WTC11 (cell line): ENCODE measurements around the gene RNF214. TPM values are rescaled to one million over a fixed set of nuclear protein-coding genes. Genes with fewer than 3 reads are reported as not detected.

Experiments used
- ATAC-seq: fragments of 200-7000 bp; cut with Tn5 transposase; 2 replicates; pipeline ENCODE4 v1.10.0; 2021; ENCODE audit warnings: mild to moderate bottlenecking, moderate library complexity
- CTCF ChIA-PET: fragments of 300-600 bp; sonication (Branson Sonifier 250); formaldehyde crosslinking; loops from one replicate; lab custom pipeline; 2021; ENCODE audit warnings: antibody characterized with exemption; lab: Charles Lee
- POLR2A ChIA-PET: fragments of 350-600 bp; sonication (Branson Sonifier 250); formaldehyde crosslinking; loops from one replicate; lab custom pipeline; 2021; ENCODE audit warnings: antibody characterized with exemption; lab: Charles Lee
- DNase-seq: peaks from one replicate; pipeline ENCODE4 v3.0.0; 2021; ENCODE audit warnings: low spot score
- H3K27ac Mint-ChIP-seq: 2 replicates; pipeline ENCODE4 v1.8.0; 2021; ENCODE audit warnings: mixed read lengths
- H3K27me3 Mint-ChIP-seq: 2 replicates; pipeline ENCODE4 v1.8.0; 2021; ENCODE audit warnings: low read depth, mild to moderate bottlenecking, moderate library complexity, mixed read lengths
- H3K36me3 Mint-ChIP-seq: 2 replicates; pipeline ENCODE4 v1.8.0; 2021; ENCODE audit warnings: mixed read lengths
- H3K4me1 Mint-ChIP-seq: 2 replicates; pipeline ENCODE4 v1.8.0; 2022; ENCODE audit warnings: mixed read lengths
- H3K4me3 Mint-ChIP-seq: 2 replicates; pipeline ENCODE4 v1.8.0; 2021; ENCODE audit warnings: mild to moderate bottlenecking, moderate library complexity, mixed read lengths
- H3K9me3 Mint-ChIP-seq: 2 replicates; pipeline ENCODE4 v1.8.0; 2021; ENCODE audit warnings: mixed read lengths
- AFF4 ChIP-seq: sonication (generic); formaldehyde crosslinking; IDR thresholded peaks from 2 replicates; pipeline ENCODE4 v1.8.1; 2023; ENCODE audit warnings: mild to moderate bottlenecking, missing genetic modification reagents, borderline replicate concordance
- CREM ChIP-seq: sonication (generic); formaldehyde crosslinking; IDR thresholded peaks from 2 replicates; pipeline ENCODE4 v1.8.1; 2022; ENCODE audit warnings: mild to moderate bottlenecking, missing genetic modification reagents, moderate library complexity
- FOXJ3 ChIP-seq: sonication (generic); formaldehyde crosslinking; IDR thresholded peaks from 2 replicates; pipeline ENCODE4 v1.9.0; 2021; ENCODE audit warnings: missing genetic modification reagents, mild to moderate bottlenecking, borderline replicate concordance
- GABPB1 ChIP-seq: sonication (generic); formaldehyde crosslinking; IDR thresholded peaks from 2 replicates; pipeline ENCODE4 v1.8.1; 2023; ENCODE audit warnings: mild to moderate bottlenecking, missing genetic modification reagents
- GTF2I ChIP-seq: fragments of 250-450 bp; sonication (Bioruptor Pico); conservative IDR thresholded peaks from 2 replicates; pipeline ENCODE4 v1.4.0; 2021; ENCODE audit warnings: mild to moderate bottlenecking
- JAZF1 ChIP-seq: fragments of 250-450 bp; sonication (Bioruptor Pico); IDR thresholded peaks from 2 replicates; pipeline ENCODE4 v1.9.0; 2021; ENCODE audit warnings: moderate library complexity, mild to moderate bottlenecking, inconsistent platforms
- JUN ChIP-seq: sonication (generic); formaldehyde crosslinking; IDR thresholded peaks from 2 replicates; pipeline ENCODE4 v1.8.0; 2023; ENCODE audit warnings: mild to moderate bottlenecking, missing genetic modification reagents
- NR1H2 ChIP-seq: sonication (generic); formaldehyde crosslinking; IDR thresholded peaks from 2 replicates; pipeline ENCODE4 v1.9.0; 2021; ENCODE audit warnings: mild to moderate bottlenecking, moderate library complexity, missing genetic modification reagents
- PRRX2 ChIP-seq: fragments of 250-450 bp; sonication (Bioruptor Pico); IDR thresholded peaks from 2 replicates; pipeline ENCODE4 v1.8.0; 2021; ENCODE audit warnings: mild to moderate bottlenecking
- STAT6 ChIP-seq: sonication (generic); formaldehyde crosslinking; conservative IDR thresholded peaks from 2 replicates; pipeline ENCODE4 v1.8.1; 2023; ENCODE audit warnings: mild to moderate bottlenecking, low read depth, missing genetic modification reagents, moderate library complexity
- TCF7 ChIP-seq: sonication (generic); formaldehyde crosslinking; IDR thresholded peaks from 2 replicates; pipeline ENCODE4 v1.8.0; 2022; ENCODE audit warnings: mild to moderate bottlenecking, low read depth, missing genetic modification reagents, moderate library complexity
- TEAD4 ChIP-seq: sonication (generic); formaldehyde crosslinking; IDR thresholded peaks from 2 replicates; pipeline ENCODE4 v1.8.0; 2022; ENCODE audit warnings: mild to moderate bottlenecking, missing genetic modification reagents
- TP53 ChIP-seq: sonication (generic); formaldehyde crosslinking; IDR thresholded peaks from 2 replicates; pipeline ENCODE4 v1.8.1; 2023; ENCODE audit warnings: mild to moderate bottlenecking, missing genetic modification reagents
- ZNF121 ChIP-seq: sonication (generic); formaldehyde crosslinking; IDR thresholded peaks from 2 replicates; pipeline ENCODE4 v1.8.0; 2023; ENCODE audit warnings: missing genetic modification reagents
- ZNF396 ChIP-seq: fragments of 250-450 bp; sonication (Bioruptor Pico); IDR thresholded peaks from 2 replicates; pipeline ENCODE4 v1.8.0; 2021; ENCODE audit warnings: mild to moderate bottlenecking, moderate library complexity, borderline replicate concordance
- ZNF423 ChIP-seq: fragments of 250-450 bp; sonication (Bioruptor Pico); IDR thresholded peaks from 2 replicates; pipeline ENCODE4 v2.1.2; 2022; ENCODE audit warnings: mild to moderate bottlenecking, moderate library complexity
- ZNF671 ChIP-seq: fragments of 250-450 bp; sonication (Bioruptor Pico); IDR thresholded peaks from 2 replicates; pipeline ENCODE4 v1.8.0; 2021; ENCODE audit warnings: mild to moderate bottlenecking
- total RNA-seq: library from RNA; stranded (reverse); gene quantifications from 3 replicates; pipeline ENCODE4 v1.2.3, GENCODE V29; 2021
- TF ChIP-seq, protein P1 (sequence below): fragments of 250-450 bp; sonication (Bioruptor Pico); IDR thresholded peaks from 2 replicates; pipeline ENCODE4 v1.9.0; 2021; ENCODE audit warnings: mild to moderate bottlenecking, borderline replicate concordance
- TF ChIP-seq, protein P2 (sequence below): sonication (generic); formaldehyde crosslinking; IDR thresholded peaks from 2 replicates; pipeline ENCODE4 v1.8.1; 2023; ENCODE audit warnings: mild to moderate bottlenecking, missing genetic modification reagents
- TF ChIP-seq, protein P3 (sequence below): sonication (generic); formaldehyde crosslinking; IDR thresholded peaks from 2 replicates; pipeline ENCODE4 v1.8.1; 2022; ENCODE audit warnings: missing genetic modification reagents, borderline replicate concordance
- TF ChIP-seq, protein P4 (sequence below): sonication (generic); formaldehyde crosslinking; IDR thresholded peaks from 2 replicates; pipeline ENCODE4 v1.8.0; 2022; ENCODE audit warnings: mild to moderate bottlenecking, missing genetic modification reagents

RNF214 gene
- total RNA-seq, 1 experiment from 2014 or later, result 35.4 TPM

DNA sequence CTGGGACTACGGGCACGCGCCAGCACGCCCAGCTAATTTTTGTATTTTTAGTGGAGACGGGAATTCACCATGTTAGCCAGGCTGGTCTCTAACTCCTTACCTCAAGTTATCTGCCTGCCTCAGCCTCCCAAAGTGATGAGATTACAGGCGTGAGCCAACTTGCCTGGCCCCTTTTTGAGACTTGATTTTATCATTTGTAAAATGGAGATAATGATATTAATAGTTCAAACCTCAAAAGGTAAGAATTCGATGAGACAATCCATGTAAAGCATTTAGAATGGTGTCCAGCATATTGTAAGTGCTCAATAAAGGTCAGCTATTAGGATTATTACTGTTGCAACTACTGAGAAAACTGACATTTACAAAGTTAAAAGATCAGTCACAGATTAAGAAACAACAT is 86.3 kb downstream of the RNF214 start:
- Mint-ChIP-seq H3K36me3 (no peaks in the 10 kb centered on the region), H3K4me1 (peaks cover 17% of the 10 kb centered on the region), H3K27me3 (peaks cover 2% of the 10 kb centered on the region), H3K9me3 (no peaks in the 10 kb centered on the region), H3K27ac (no peak overlapping the region; the same call in 1 of the 2 replicates), H3K4me3 (no peak overlapping the region)
- POLR2A ChIA-PET, result interaction anchor here (0.6 to 1.4 kb wide), 3 partner anchors 9 to 657 kb away, joined by 3 to 5 read pairs (median 5); partner anchors contain the start of gene CEP164
- no peak for ATAC-seq
- no peak for TF ChIP-seq TCF7 (CRISPR knock-in tag)
- no peak for TF ChIP-seq GABPB1 (CRISPR knock-in tag)
- no peak for TF ChIP-seq FOXJ3 (CRISPR knock-in tag)
- no peak for TF ChIP-seq JUN
- TF ChIP-seq NR1H2 (CRISPR knock-in tag), result no peak
- no peak for TF ChIP-seq ZNF396
- TF ChIP-seq, protein P1, sequence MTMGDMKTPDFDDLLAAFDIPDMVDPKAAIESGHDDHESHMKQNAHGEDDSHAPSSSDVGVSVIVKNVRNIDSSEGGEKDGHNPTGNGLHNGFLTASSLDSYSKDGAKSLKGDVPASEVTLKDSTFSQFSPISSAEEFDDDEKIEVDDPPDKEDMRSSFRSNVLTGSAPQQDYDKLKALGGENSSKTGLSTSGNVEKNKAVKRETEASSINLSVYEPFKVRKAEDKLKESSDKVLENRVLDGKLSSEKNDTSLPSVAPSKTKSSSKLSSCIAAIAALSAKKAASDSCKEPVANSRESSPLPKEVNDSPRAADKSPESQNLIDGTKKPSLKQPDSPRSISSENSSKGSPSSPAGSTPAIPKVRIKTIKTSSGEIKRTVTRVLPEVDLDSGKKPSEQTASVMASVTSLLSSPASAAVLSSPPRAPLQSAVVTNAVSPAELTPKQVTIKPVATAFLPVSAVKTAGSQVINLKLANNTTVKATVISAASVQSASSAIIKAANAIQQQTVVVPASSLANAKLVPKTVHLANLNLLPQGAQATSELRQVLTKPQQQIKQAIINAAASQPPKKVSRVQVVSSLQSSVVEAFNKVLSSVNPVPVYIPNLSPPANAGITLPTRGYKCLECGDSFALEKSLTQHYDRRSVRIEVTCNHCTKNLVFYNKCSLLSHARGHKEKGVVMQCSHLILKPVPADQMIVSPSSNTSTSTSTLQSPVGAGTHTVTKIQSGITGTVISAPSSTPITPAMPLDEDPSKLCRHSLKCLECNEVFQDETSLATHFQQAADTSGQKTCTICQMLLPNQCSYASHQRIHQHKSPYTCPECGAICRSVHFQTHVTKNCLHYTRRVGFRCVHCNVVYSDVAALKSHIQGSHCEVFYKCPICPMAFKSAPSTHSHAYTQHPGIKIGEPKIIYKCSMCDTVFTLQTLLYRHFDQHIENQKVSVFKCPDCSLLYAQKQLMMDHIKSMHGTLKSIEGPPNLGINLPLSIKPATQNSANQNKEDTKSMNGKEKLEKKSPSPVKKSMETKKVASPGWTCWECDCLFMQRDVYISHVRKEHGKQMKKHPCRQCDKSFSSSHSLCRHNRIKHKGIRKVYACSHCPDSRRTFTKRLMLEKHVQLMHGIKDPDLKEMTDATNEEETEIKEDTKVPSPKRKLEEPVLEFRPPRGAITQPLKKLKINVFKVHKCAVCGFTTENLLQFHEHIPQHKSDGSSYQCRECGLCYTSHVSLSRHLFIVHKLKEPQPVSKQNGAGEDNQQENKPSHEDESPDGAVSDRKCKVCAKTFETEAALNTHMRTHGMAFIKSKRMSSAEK (CRISPR knock-in tag), result no peak
- no peak for TF ChIP-seq CREM (CRISPR knock-in tag)
- TF ChIP-seq, protein P2, sequence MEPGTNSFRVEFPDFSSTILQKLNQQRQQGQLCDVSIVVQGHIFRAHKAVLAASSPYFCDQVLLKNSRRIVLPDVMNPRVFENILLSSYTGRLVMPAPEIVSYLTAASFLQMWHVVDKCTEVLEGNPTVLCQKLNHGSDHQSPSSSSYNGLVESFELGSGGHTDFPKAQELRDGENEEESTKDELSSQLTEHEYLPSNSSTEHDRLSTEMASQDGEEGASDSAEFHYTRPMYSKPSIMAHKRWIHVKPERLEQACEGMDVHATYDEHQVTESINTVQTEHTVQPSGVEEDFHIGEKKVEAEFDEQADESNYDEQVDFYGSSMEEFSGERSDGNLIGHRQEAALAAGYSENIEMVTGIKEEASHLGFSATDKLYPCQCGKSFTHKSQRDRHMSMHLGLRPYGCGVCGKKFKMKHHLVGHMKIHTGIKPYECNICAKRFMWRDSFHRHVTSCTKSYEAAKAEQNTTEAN (CRISPR knock-in tag), result no peak
- no peak for TF ChIP-seq ZNF423 (CRISPR knock-in tag)
- TF ChIP-seq ZNF671 (CRISPR knock-in tag), result no peak
- TF ChIP-seq, protein P3, sequence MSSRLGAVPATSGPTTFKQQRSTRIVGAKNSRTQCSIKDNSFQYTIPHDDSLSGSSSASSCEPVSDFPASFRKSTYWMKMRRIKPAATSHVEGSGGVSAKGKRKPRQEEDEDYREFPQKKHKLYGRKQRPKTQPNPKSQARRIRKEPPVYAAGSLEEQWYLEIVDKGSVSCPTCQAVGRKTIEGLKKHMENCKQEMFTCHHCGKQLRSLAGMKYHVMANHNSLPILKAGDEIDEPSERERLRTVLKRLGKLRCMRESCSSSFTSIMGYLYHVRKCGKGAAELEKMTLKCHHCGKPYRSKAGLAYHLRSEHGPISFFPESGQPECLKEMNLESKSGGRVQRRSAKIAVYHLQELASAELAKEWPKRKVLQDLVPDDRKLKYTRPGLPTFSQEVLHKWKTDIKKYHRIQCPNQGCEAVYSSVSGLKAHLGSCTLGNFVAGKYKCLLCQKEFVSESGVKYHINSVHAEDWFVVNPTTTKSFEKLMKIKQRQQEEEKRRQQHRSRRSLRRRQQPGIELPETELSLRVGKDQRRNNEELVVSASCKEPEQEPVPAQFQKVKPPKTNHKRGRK (CRISPR knock-in tag), result no peak
- TF ChIP-seq JAZF1, result no peak
- no peak for TF ChIP-seq GTF2I (CRISPR knock-in tag)
- no peak for DNase-seq
- CTCF ChIA-PET, result no interaction called here

- TF ChIP-seq TEAD4 (no peak), AFF4 (CRISPR knock-in tag) (no peak), ZNF121 (CRISPR knock-in tag) (no peak), GTF2I (CRISPR knock-in tag) (no peak), PRRX2 (CRISPR knock-in tag) (no peak), JUN (no peak), STAT6 (CRISPR knock-in tag) (no peak), GABPB1 (CRISPR knock-in tag) (no peak), TCF7 (CRISPR knock-in tag) (no peak), TP53 (CRISPR knock-in tag) (no peak)
- TF ChIP-seq, protein P4, sequence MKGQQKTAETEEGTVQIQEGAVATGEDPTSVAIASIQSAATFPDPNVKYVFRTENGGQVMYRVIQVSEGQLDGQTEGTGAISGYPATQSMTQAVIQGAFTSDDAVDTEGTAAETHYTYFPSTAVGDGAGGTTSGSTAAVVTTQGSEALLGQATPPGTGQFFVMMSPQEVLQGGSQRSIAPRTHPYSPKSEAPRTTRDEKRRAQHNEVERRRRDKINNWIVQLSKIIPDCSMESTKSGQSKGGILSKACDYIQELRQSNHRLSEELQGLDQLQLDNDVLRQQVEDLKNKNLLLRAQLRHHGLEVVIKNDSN (CRISPR knock-in tag), result no peak
- Mint-ChIP-seq H3K36me3 (no peaks in the 10 kb centered on the region), H3K4me1 (peaks cover 12% of the 10 kb centered on the region), H3K4me3 (no peak overlapping the region), H3K27me3 (peaks cover 2% of the 10 kb centered on the region), H3K27ac (no peak overlapping the region; the same call in 1 of the 2 replicates), H3K9me3 (no peaks in the 10 kb centered on the region)
- CTCF ChIA-PET, result no interaction called here
- ATAC-seq, result no peak
- no peak for DNase-seq
- POLR2A ChIA-PET, result interaction anchor here (1.4 kb wide), 1 partner anchor 9 kb away, joined by 5 read pairs; the partner anchor contains the start of gene CEP164
Observed at GRCh38 chr11:117319214-117319840, 86.9 kb downstream of the RNF214 start.
